Limb (tissue), 2 donors: Measurements from ENCODE around the gene NSD1.
"Not testable (repeated sequence)": the region's sequence is repeated elsewhere in the genome, so short reads cannot be mapped to it uniquely, and the experiment has no call there.

ENCODE experiments used
- DNase-seq, 2 donors: peaks; one replicate each; pipeline ENCODE4 v3.0.0-alpha.2; 2016; ENCODE audit errors: extremely low spot score in 2 of 2

Gene NSD1

GRCh38 chr5:177177847-177178437, 44.4 kb downstream of the NSD1 start:
- not testable (repeated sequence) for DNase-seq

- no peak for DNase-seq
Measured at GRCh38 chr5:177178733-177179304, 45.2 kb downstream of the NSD1 start.

- DNase-seq = no peak
Measured at GRCh38 chr5:177179431-177179830, 45.9 kb downstream of the NSD1 start.

- DNase-seq = no peak
Measured at GRCh38 chr5:177183142-177183541, 49.6 kb downstream of the NSD1 start.

GRCh38 chr5:177183766-177184360, 50.3 kb downstream of the NSD1 start:
- no peak for DNase-seq

- DNase-seq = no peak
Measured at GRCh38 chr5:177185993-177186392, 52.4 kb downstream of the NSD1 start.

GRCh38 chr5:177186645-177187044, 53.1 kb downstream of the NSD1 start:
- no peak for DNase-seq

GRCh38 chr5:177188775-177189174, 55.2 kb downstream of the NSD1 start:
- no peak for DNase-seq

- no peak for DNase-seq
Measured at GRCh38 chr5:177189416-177189815, 55.8 kb downstream of the NSD1 start.

- DNase-seq = no peak
Measured at GRCh38 chr5:177189965-177190364, 56.4 kb downstream of the NSD1 start.

- no peak for DNase-seq
Measured at GRCh38 chr5:177194268-177194667, 60.7 kb downstream of the NSD1 start.

GRCh38 chr5:177195307-177195952, 61.9 kb downstream of the NSD1 start:
- DNase-seq = no peak

GRCh38 chr5:177198738-177199137, 65.2 kb downstream of the NSD1 start:
- DNase-seq = no peak

- DNase-seq = no peak
Measured at GRCh38 chr5:177204281-177204680, 70.7 kb downstream of the NSD1 start.

- no peak for DNase-seq
Measured at GRCh38 chr5:177209610-177210009, 76.0 kb downstream of the NSD1 start.

GRCh38 chr5:177212242-177212641, 78.7 kb downstream of the NSD1 start:
- no peak for DNase-seq

GRCh38 chr5:177220576-177220975, 87.0 kb downstream of the NSD1 start:
- no peak for DNase-seq

- no peak for DNase-seq
Measured at GRCh38 chr5:177222269-177222668, 88.7 kb downstream of the NSD1 start.

- no peak for DNase-seq
Measured at GRCh38 chr5:177225798-177226197, 92.2 kb downstream of the NSD1 start.

GRCh38 chr5:177226860-177227259, 93.3 kb downstream of the NSD1 start:
- no peak for DNase-seq

- no peak for DNase-seq
Measured at GRCh38 chr5:177228751-177229150, 95.2 kb downstream of the NSD1 start.

- no peak for DNase-seq
Measured at GRCh38 chr5:177230660-177231059, 97.1 kb downstream of the NSD1 start.
